ENCODE measurements around the gene CELF2.

The CELF2 gene

DNA sequence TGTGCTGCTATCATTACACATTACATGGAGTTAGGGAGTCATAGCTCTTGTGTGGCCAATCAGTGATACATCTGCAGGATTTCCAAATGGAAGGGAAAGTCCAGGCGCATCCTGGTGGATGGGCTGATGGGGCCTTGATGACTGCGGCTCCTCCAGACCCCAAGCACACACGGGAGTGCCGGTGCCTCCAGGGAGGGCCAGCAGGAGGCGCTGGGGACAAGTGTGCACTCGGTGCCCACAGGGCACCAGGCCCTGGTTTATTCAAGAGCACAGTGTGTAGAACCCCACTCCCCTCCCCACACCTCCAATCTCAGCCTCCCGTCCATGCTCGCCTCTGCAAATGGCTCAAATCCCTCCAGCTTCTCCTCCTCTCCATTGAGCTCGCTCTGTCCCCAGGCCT, 349.8 kb downstream of the CELF2 start:
- DNase-seq: no peak

DNA sequence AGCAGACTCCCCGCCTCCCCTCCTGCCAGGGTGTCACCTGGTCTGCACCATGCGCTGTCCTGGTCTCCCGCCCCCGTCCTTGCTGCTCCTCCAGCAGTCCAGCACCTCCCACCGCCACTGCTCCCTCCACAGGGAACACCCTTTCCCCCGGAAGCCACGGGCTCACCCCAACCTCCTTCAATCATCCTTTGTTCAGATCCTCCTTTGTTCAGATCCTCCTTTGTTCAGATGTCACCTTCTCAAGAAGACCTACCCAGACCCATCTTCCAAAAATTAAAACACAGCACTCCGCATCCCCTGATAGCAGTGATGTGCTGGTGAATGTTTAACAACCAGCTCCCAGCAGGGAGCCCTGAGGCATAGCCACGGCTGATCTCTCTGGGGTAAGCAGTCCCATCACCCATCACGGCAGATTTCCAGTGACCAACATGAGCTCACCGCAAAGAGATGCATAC, 356.1 kb downstream of the CELF2 start:
- DNase-seq: no peak

DNA sequence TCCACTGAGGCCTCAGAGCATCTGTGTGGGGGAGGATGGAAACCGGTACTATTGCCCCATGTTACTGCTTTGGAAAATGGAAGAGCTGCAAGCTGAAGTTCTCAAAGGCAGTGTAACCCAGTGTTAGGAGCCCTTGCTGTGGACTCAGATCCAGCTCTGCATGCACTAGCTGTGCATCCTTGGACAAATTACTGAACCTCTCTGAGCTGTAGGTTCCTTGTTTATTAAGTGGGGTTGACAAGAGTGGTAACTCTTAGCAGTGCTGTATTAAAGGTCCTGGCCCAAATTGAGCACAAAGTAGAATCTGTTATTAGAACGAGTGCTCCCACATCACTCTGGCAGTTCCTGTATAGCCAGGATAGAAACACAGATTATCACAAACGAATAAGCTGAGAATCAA, 359.6 kb downstream of the CELF2 start:
- no peak for DNase-seq

DNA sequence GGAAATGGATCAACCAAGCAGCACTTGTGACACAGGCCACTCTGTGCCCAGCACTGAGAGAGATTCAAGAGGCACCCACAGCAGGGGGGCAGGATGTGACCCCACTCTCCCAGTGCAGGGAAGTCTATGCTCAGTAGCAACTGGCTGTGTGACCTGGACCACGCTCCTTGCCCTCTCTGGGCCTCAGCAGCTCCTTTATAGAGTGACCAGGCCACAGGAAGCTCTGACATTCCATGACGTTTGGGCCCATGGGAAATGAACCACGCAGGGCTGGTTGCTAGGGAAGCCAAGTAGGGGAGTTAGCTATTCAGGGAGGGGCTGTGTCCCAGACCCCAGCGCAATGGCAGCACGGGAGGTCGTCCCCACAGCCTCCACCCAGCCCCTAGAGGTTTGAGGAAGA, 361.2 kb downstream of the CELF2 start:
- no peak for DNase-seq

DNA sequence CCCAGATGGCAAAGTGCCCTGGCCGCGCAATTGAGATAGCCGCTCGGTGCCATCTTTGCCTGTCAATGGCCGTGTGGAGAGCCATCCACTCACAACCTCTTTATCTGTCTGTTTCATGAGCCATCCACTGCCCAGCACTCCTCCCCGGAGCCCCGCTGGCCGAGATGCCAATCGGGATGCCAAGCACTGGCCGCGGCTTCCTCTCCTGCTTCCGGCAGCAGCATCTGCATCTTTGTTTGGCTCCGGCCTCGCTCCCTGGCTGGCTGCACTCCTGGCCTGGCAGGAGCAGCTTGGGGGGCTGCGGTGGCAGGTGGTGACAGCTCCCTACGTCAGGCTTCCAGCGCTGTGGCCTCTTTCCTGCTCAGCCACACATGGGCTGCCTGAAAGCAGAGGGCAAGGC, 362.1 kb downstream of the CELF2 start:
- no peak for DNase-seq

DNA sequence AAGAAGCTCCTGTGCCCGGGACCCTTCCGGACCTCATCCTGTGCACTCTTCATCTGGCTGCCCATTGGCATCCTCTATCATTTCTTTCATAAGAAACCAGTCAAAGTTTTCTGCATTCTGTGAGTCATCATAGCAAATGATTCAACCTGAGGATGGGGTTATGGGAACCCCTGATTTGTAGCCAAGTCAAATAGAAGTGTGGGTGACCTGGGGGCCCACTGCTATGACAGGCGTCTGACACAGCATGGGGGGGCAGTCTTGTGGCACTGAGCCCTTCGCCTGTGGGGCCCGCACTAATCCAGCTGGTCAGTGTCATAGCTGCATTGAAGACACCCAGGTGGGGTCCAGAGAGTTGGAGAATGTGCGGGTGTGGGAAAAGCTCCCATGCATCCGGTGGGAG, 363.4 kb downstream of the CELF2 start:
- no peak for DNase-seq

DNA sequence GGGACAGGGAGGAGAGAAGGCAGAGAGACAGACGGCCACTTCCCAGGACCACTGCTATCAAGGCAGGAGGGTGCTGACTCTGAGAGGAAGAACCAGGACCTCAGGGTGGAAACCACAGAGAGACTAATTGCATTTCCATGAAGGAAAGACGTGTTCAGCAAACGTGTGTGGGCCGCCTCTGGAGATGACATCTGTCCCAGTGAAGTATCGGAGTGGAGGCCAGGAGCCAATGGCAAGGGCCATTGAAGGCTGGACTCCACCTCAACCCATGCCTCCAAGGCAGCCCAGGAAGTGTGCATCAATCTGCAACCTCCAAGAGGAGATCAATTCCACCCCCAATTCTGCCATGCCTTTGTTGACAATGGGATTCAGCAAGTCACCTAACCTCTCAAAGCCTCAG, 363.8 kb downstream of the CELF2 start:
- DNase-seq: no peak

DNA sequence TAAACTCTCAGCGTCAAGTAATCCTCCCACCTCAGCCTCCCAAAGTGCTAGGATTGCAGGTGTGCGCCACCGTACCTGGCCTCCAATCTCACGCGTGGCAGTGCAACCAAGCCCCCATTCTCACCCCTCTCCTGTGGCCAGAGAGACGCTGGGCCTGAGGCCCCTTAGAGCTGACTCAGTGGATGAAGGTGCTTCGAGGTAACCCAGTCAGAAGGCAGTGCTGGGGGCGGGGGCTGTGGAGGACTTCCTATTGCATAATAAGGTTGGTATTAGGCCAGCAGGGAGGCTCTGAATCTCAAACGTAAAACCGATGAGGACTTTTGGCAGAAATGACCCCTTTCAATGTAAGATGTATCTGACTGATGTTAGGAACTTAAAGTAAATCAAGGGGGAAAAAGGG, 364.5 kb downstream of the CELF2 start:
- DNase-seq: no peak

DNA sequence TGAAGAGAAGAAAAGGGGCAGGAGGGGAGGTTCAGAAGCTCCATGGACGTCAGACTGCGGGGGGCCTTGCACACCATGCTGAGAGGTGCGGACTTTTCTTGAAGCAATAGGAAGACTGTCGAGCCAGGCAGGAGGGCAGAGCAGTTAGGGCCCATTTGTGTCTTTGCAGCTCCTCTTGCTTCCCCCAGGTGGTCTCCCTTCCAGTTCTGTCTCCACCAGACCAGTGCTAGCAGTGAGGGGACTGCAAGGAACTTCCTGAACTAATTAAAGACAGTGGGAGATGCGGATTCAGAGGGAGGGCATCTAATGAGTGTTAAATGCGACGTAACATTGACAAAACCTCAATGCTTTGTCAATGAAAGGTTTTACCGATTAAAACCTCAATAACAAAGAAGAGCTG, 368.4 kb downstream of the CELF2 start:
- no peak for DNase-seq

All from NCI-H187 (cell line).